HL-60/S4 treated with retinoic acid at 250 ng/mL for 4 days and 3 days (cell line): Measurements from ENCODE around the gene RIOX2.

Source experiments
- in situ Hi-C: fragments of 300-500 bp; cut with MboI; formaldehyde crosslinking; loops from 2 replicates; pipeline ENCODE4 v1.7.0; 2022; ENCODE audit warnings: low sequenced_read_pairs

The RIOX2 gene

GRCh38 chr3:97990624-97991292 is 18.5 kb upstream of the RIOX2 start:
- in situ Hi-C loops: no loop called here

DNA sequence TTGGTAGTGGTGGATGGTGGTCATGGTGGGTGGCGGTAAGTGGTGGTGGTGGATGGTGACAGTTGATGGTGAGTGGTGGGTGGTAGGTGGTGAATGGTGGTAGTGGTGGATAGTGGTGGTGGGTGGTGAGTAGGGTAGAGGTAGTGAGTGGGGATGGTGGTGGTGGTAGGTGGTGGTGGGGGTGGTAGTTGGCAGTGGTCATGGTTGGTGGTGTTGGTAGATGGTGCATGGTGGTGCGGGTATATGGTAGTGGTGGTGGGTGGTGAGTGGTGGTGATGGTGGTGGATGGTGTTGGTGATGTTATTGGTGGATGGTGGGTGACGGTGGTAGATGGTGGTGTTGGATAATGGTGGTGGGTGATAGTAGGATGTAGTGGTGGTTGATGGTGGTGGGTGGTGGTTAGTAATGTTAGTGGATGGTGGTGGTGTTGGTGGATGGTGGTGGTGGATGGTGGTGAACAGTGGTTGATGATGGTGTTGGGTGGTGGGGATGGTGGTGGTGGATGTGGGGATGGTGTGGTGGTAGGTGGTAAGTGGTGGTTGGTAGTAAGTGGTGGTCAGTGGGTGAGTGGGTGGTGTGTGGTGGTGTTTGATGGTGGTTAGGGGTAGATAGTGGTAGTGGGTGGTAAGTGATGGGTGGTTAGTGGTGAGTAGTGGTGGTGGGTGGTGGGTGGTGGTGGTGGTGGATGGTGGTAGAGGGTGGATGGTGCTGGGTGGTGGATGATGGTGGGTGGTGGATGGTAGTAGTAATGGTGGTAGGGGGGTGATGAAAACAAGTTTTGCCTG is 16.7 kb upstream of the RIOX2 start:
- in situ Hi-C loops: no loop called here

DNA sequence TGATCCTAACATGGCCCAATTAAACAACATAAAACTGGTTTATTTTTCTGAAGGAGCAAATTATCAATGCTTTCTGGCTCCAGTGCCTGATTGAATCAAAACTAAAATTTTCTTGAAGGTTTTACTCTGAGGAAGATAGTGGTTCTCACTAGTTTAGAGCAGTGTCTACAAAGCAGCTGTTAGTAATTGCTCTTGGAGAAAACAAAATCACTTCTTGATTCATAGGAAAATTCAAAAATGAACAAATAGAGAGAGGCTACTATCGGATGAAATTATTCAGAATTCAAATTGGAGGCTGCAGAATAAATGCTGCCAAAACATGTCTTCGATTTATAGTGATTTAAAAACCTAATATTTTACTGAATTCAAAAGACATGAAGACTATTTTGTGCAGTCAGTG is 15.1 kb upstream of the RIOX2 start:
- in situ Hi-C loops: no loop called here

GRCh38 chr3:97983933-97984491 is 11.8 kb upstream of the RIOX2 start:
- in situ Hi-C loops: no loop called here

- in situ Hi-C loops: no loop called here
Measured at GRCh38 chr3:97981886-97982285, 9.7 kb upstream of the RIOX2 start.

GRCh38 chr3:97979610-97980009 is 7.4 kb upstream of the RIOX2 start:
- in situ Hi-C loops: no loop called here

DNA sequence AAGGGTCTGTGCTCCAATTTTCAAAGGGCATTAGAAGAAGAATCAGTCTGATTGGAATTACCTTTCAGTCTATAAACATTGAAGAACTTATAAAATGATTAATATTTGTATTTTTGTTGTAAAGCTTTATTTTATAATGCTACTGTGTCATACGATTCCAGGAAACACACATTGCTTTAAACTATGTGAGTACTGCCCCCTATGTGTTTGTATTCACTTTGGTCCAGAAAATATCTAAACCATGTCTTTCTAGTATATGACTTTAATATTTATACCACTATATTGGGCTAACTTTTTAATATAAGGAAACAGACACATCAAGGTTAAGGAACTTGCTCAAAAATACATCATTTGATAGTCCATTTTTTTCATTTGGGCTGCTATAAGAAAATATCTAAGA is 3.2 kb upstream of the RIOX2 start:
- in situ Hi-C loops: no loop called here

- in situ Hi-C loops: no loop called here
Measured at GRCh38 chr3:97974996-97975395, 2.8 kb upstream of the RIOX2 start.

- in situ Hi-C loops: no loop called here
Measured at GRCh38 chr3:97972976-97973375, 745 bp upstream of the RIOX2 start.

DNA sequence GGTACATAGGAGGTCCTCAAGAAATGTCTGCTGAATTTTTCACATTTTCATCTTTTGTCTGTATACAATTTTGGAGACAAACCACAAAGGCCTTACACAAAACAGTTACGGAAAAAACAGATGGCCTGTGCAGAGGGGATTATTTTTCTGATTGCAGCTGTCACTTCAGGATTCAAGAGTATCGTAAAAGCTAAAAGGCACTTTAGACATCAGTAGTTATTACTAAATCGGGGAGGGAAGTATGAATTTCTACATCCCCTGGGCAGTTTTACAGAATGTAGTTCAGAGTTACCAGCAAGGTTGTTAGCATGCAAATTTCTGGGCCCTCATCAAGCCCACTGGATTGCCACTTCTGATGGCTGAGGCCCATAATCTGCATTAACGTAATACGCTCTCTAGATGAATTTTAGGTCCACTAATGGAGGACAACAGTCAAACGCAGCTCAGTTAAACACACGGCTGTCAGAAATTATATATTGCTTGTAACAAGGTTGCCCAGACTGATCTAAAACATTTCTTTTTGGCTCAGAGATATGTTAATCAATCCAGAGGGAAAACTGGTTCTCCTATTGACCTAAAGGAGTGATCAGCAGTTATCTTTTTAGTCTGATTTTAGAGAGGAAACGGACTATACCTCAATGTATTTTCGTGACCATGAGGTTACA is 1.1 kb downstream of the RIOX2 start:
- in situ Hi-C loops: no loop called here

DNA sequence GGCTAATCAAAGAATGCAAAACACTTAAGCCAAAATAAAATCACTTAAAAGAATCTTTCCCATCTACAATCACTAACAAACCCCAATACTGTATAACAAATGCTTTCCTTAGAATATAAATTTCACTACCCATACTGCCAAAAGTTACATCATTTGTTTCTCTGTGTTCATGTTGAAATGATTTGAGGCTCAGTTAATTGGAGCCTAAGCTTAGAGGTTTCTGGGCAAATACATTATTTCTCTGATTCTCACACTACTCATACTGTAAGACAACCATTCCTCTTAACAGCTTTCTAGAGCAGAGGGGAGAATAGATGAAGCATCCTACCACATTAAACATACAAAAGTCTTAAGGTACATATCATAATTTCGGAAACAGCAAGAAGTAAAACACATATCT is 2.1 kb downstream of the RIOX2 start:
- in situ Hi-C loops: no loop called here

DNA sequence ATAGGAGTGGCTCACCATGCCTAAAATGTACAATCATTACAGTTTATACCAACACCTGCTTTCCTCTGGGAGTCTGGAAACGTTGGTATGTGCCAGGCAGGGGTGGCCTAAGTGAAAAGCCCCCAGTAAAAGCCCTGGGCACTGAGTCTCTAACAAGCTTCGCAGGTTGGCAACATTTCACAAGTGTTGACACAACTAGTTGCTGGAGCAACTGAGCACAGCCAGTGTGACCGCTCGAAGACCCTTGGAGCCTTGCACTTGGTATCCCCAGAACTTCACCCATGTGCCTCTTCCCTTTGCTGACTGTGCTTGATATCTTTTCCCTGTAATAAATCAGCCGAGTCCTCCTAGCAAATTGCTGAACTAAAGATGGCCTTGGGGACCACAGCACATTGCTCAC is 2.7 kb downstream of the RIOX2 start:
- in situ Hi-C loops: no loop called here

- in situ Hi-C loops: no loop called here
Measured at GRCh38 chr3:97968376-97968775, 3.9 kb downstream of the RIOX2 start.

DNA sequence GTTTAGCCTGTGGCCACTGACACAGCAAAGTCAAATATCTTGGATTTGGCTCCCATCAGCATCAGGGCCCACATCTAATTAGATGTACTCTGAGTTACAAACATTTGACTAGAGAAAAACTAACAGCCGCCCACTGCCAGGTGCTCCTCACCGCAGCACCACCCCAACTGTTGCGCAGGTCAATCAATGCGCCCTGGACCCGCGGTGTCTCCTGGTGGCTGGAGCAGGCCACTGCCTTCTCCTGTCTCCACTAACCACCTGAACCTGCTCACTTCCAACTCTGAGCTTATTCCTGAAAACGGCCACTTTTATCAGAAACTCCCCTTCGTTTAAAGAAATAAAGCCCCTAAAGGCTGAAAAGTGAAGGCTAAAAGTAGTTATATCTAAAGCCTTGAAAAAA is 4.3 kb downstream of the RIOX2 start:
- in situ Hi-C loops: no loop called here

DNA sequence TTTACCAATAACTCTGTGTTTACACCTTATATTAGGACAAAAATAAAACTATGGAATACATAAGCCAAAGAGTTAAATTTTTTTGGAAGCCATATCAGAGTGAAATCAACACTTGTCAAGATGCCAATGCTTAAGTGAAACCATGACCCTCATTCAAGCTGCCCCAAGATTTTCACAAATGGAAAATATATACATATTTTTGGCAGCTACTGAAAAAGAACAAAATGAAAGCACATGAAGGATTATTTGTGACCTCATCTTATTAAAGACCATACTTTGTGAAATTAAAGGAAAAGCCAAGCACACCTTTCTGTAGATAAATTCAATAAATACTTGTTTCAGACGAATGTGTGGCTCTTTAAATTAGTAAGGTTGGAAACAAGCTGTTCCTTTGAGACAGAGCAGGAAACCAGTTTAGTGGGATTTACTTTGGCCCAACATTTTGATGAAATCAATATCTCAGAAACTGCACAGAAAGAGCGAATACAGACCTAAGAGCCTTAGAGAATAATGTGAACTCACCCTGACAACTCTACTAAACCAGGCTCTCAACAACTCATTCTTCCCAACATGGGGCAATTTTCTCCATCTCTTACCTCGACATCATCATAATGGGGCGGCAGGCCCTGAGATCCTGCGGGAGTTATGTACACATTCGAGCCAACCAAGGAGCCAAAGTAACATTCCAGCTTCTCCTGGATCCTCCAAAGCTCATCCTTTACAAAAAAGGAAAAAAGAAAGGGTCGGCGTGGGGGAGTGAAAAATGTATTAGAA is 11.1 kb downstream of the RIOX2 start:
- in situ Hi-C loops: no loop called here

DNA sequence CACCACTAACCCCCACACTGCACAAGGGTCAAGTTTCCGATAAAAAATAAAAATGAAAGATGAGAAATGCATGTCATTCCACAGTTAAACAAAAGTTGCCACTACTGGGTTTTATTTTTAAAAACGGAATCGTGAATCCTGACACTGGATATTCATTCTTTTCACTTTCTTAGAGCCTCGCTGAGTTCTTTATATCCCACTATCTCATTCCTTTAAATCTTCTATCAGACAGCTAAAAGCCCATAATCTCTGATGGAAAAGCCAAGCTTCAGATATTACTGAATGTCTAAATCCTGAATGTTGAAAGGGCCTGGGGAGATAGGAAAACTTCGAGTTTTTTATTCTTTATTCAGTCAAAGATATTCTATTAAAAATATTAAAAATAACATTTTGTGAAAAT is 11.7 kb downstream of the RIOX2 start:
- in situ Hi-C loops: no loop called here

GRCh38 chr3:97959872-97960271 is 12.4 kb downstream of the RIOX2 start:
- in situ Hi-C loops: no loop called here

- in situ Hi-C loops: no loop called here
Measured at GRCh38 chr3:97958796-97959195, 13.4 kb downstream of the RIOX2 start.

GRCh38 chr3:97958396-97958795 is 13.8 kb downstream of the RIOX2 start:
- in situ Hi-C loops: no loop called here

DNA sequence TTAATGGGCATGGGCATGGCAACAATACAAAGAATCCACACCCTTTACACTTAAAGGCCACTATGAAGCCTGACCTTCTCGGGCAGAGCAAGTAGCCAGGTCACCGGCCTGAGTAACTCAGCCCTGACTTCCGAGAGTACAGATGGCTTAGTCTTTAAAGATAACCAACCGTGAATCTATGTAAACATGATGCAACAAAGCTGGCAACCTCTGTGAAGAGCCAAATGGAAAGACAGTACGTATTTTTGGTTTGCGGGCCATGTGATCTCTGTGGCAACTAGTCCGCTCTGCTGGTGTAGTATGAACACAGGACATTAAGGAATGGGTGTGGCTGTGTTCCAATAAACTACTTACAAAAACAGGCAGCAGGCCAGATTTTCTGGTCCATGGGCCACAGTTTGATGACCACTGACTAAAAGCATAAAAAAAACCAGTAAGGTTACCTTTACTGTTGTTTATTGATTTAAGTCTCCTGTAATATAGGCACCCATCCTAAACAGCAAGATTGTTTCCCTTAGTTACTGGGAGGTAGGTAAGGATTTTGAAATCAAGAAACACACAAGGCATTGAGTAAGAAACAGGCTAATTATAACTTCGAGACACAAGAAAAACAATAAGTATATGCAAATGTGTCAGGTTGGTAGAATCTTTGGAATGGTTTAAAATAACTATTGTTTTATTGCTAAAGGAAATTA is 14.5 kb downstream of the RIOX2 start:
- in situ Hi-C loops: no loop called here
